Measurements from ENCODE around the gene STK26.
A peak's percentile ranks its signal among the peaks of the same experiment; 100 is the strongest.
"Not testable (repeated sequence)": the region's sequence is repeated elsewhere in the genome, so short reads cannot be mapped to it uniquely, and the experiment has no call there.

The STK26 gene

DNA sequence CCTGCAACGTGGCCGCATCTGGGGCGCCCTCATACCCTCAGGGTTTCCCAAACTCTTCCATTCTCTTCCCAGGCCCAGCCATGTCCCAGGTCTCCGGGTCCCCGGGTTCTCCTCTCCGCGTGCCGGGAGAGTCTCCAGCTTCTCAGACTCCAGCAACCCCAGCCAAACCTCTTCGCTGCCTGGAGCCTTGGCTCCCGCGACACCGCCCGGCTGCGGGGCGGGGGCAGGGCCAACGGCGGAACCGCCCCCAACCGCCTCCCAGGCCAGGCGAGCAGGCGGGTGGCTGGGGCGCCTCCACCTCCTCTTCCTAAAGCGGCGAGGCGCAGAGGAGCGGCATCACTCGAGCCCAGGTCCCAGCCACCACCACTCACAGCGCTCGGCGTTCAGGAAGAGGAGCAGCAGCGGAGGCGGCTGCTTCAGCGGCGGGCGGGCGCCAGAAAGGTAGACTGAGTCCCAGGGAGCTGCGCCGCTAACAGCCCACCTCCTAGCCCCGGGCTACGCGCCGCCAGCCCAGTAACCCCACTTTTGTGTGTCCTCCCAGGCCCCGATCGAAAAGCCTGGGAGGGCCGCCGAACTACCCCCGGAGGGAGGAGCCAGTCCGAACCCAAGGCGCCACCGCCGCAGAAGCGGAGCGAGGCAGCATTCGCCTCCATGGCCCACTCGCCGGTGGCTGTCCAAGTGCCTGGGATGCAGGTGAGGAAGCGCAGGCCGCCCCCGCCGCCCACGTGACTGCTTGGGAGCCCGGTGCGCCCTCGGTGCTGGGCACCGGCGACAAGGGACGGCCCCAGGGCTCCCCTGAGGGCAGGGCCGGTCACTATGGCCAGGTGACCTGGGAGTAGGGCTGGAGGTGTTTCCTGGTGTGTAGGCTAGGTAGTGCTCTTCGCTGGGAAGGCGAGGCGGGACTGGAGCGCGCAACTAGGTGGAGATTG, at the start of gene STK26:
TSS of gene STK26 (plus strand) at position 336 of the 929 bp plus-strand sequence. CDS start at position 652, 316 bp downstream.
- peaks cover 15% of the 10 kb centered on the region for H3K36me3 Mint-ChIP-seq

DNA sequence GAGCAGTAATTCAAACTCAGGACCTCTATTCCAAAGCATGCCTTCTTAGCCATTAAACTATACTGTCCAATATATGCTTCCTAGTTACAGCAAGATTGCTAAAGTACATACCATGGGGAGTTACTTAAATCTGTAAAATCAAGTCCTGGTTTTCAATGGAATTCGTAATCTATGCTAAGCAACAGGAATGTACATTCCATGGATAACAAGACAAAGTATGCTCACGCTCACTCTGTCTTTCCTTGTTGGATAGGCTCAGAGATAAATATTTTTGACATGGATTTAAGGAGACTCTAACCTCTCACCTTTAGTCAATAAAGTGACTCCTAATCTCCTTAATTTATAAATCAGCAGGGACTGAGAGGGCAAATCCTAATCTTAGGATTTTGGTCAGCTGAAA, 47.3 kb upstream of the STK26 start:
- Mint-ChIP-seq H3K36me3 (no peaks in the 10 kb centered on the region), H3K4me1 (no peaks in the 10 kb centered on the region), H3K9me3 (no peaks in the 10 kb centered on the region), H3K4me3 (no peak overlapping the region), H3K27ac (no peak overlapping the region)
- ATAC-seq (no peak), DNase-seq (ENCODE audit: low spot score in 2 of 2) (no peak)

More for the DNA sequence above, at the start of gene STK26:
- Mint-ChIP-seq H3K27ac (peak within 1 kb of the TSS; percentile 92), H3K4me3 (peak within 1 kb of the TSS; percentile 82), H3K9me3 (no peaks in the 10 kb centered on the region), H3K4me1 (peaks cover 24% of the 10 kb centered on the region)
- ATAC-seq (peak; percentile 91), DNase-seq (ENCODE audit: low spot score in 2 of 2) (peak; percentile 56 to 77)

DNA sequence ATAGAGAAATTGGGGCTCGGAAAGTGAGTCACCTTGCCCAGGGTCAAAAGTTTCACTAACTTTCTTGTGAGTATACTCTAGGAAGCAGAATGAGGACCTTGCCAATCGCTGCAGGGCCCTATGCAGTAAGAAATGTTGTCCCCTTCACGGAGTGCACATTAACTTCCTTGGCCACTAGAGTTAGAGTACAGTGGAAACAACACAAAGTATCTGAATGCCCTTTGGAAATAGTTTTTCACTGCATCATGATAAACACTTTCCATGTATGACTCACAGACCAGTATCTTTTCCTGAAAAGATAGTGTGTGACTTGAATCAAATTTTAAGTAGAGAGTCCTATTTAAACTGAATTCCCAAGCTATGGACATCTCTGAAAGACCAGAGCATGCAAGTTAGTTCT, 45.5 kb upstream of the STK26 start:
- Mint-ChIP-seq H3K9me3 (no peaks in the 10 kb centered on the region), H3K36me3 (no peaks in the 10 kb centered on the region), H3K27ac (no peak overlapping the region), H3K4me3 (no peak overlapping the region), H3K4me1 (no peaks in the 10 kb centered on the region)
- ATAC-seq = no peak
- no peak for DNase-seq (ENCODE audit: low spot score in 2 of 2)

DNA sequence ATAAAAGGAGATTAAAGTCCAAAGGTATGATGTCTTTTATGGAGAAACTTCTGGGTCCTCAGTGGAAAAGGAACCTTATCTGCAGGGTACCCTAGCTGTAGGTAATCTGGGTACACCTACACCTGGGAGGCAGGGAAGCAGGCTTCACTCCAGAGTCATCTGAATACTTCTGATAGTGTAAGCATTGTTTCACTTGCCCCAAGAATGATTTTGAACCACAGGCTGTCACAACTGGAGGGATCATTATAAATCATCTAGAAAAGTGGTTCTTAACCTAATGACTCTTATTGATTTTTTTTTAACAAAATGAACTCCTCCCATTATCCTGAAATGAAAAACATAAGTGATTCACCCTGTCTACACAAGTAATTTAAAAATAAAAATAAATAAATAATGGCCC, 44.0 kb upstream of the STK26 start:
- no peaks in the 10 kb centered on the region for H3K4me1 Mint-ChIP-seq
- H3K27ac Mint-ChIP-seq = no peak overlapping the region
- H3K9me3 Mint-ChIP-seq = no peaks in the 10 kb centered on the region
- no peaks in the 10 kb centered on the region for H3K36me3 Mint-ChIP-seq
- no peak for ATAC-seq
- no peak overlapping the region for H3K4me3 Mint-ChIP-seq
- DNase-seq (ENCODE audit: low spot score in 2 of 2) = no peak

DNA sequence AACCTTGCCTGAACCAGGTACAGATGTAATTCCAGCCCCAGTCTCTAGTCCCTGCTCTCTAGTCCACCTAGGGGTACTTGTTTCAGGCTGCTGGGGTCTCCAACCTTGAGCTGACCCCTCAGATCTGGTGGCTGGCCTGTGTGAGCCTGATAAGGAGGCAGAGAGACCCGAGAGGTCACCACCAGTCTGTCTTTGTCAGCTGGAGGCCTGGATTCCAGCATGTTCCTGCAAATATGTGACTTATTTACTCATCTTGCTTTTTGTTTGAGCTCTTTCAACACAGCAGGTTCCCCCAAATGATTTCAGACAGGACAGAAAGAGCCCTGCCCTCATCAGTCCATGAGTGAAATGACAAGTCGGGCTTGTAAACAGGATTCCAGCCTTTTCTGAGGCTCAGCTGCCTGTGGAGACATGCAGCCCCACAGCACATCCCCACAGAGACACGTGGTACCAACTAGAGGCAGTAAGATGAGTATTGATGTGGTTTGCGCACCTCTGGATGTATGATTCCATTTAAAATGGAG, 37.5 kb upstream of the STK26 start:
- DNase-seq (ENCODE audit: low spot score in 2 of 2) (no peak), ATAC-seq (no peak)
- H3K36me3 Mint-ChIP-seq = no peaks in the 10 kb centered on the region
- peaks cover 26% of the 10 kb centered on the region for H3K4me1 Mint-ChIP-seq
- H3K4me3 Mint-ChIP-seq = no peak overlapping the region
- no peak overlapping the region for H3K27ac Mint-ChIP-seq
- H3K9me3 Mint-ChIP-seq = no peaks in the 10 kb centered on the region

- peak overlapping the region; percentile 40 for H3K4me3 Mint-ChIP-seq
- H3K27ac Mint-ChIP-seq = peak overlapping the region; percentile 80
- DNase-seq (ENCODE audit: low spot score in 2 of 2) (no peak), ATAC-seq (peak; percentile 81)
- H3K4me1 Mint-ChIP-seq = peaks cover 30% of the 10 kb centered on the region
- peaks cover 3% of the 10 kb centered on the region for H3K9me3 Mint-ChIP-seq
- H3K36me3 Mint-ChIP-seq = no peaks in the 10 kb centered on the region
Measured at GRCh38 chrX:131987252-131987651, 35.9 kb upstream of the STK26 start.

- ATAC-seq (no peak), DNase-seq (ENCODE audit: low spot score in 2 of 2) (no peak)
- Mint-ChIP-seq H3K4me3 (no peak overlapping the region), H3K27ac (no peak overlapping the region), H3K9me3 (peaks cover 3% of the 10 kb centered on the region), H3K36me3 (no peaks in the 10 kb centered on the region), H3K4me1 (peaks cover 33% of the 10 kb centered on the region)
Measured at GRCh38 chrX:131988236-131988635, 34.9 kb upstream of the STK26 start.

DNA sequence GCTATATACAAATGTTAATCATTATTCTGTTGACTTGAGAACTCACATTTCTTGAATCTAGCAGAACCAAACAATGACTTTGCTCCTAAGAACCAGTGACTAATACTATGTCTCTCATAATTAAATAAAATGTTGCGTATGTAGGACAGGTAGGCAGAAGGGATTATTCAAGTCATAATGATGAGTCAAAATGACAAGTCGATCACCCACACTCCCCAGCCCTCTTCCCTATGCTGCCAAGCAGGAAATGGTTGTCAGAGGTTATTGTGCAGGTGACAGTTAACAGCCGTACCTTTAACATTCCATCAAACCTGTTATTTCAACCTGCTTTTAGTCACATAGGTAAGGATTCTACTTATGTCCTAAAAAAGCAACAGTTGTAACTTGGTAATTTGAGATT, 22.0 kb upstream of the STK26 start:
- no peaks in the 10 kb centered on the region for H3K36me3 Mint-ChIP-seq
- no peak for DNase-seq (ENCODE audit: low spot score in 2 of 2)
- peaks cover 23% of the 10 kb centered on the region for H3K4me1 Mint-ChIP-seq
- no peak overlapping the region for H3K27ac Mint-ChIP-seq
- ATAC-seq = peak; percentile 91
- no peak overlapping the region for H3K4me3 Mint-ChIP-seq
- H3K9me3 Mint-ChIP-seq = no peaks in the 10 kb centered on the region

DNA sequence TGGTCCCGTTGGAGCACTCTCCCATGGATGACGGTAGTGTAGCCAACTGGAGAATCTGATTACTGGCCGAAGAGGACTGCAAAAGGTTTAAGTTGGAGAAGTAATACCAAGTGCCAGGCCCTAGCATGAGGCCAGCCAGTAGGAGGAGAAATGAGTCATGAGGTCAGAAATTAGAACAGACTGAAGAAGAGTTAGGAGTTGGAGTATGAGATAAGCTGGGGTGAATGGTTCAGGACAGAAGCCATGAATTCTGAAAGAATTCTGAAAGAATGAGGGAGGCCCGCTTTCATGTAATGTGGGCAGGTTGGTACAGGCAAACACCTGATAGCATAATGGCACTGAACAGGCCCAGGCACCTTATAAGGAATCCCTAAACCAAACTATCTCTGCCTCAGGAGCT, 18.4 kb upstream of the STK26 start:
- no peaks in the 10 kb centered on the region for H3K9me3 Mint-ChIP-seq
- H3K4me3 Mint-ChIP-seq = no peak overlapping the region
- peaks cover 28% of the 10 kb centered on the region for H3K4me1 Mint-ChIP-seq
- DNase-seq (ENCODE audit: low spot score in 2 of 2) (no peak), ATAC-seq (peak; percentile 55)
- H3K36me3 Mint-ChIP-seq = no peaks in the 10 kb centered on the region
- H3K27ac Mint-ChIP-seq = no peak overlapping the region

- Mint-ChIP-seq H3K4me1 (peaks cover 10% of the 10 kb centered on the region), H3K36me3 (no peaks in the 10 kb centered on the region), H3K9me3 (no peaks in the 10 kb centered on the region), H3K27ac (no peak overlapping the region), H3K4me3 (no peak overlapping the region)
- DNase-seq (ENCODE audit: low spot score in 2 of 2) (no peak), ATAC-seq (no peak)
Measured at GRCh38 chrX:132009350-132009749, 13.8 kb upstream of the STK26 start.

- not testable (repeated sequence) for ATAC-seq; DNase-seq (ENCODE audit: low spot score in 2 of 2); H3K9me3 Mint-ChIP-seq; H3K27ac Mint-ChIP-seq; H3K4me3 Mint-ChIP-seq; H3K36me3 Mint-ChIP-seq; H3K4me1 Mint-ChIP-seq
Measured at GRCh38 chrX:132010213-132010612, 12.9 kb upstream of the STK26 start.

DNA sequence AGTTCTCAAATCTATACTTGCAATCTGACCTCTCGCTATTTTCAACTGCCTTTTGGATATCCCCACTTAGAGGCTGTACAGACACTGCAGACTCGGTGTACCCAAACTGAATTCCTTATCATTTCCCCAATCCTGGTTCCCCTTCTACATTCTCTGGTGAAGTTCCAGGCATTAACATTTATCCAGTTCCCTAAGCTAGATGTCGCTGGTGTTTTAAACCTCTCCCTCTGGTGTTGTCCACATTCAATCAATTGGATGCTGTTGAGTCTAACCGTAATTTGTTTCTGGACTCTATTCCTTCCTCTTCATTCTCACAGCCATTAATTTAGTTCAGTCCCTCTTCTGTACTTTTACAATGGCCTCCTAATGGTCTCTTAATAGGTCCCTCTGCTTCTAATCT, 7.2 kb upstream of the STK26 start:
- Mint-ChIP-seq H3K4me3 (no peak overlapping the region), H3K36me3 (no peaks in the 10 kb centered on the region), H3K4me1 (no peaks in the 10 kb centered on the region), H3K27ac (no peak overlapping the region), H3K9me3 (no peaks in the 10 kb centered on the region)
- DNase-seq (ENCODE audit: low spot score in 2 of 2) (no peak), ATAC-seq (no peak)

- DNase-seq (ENCODE audit: low spot score in 2 of 2) (no peak), ATAC-seq (no peak)
- no peak overlapping the region for H3K4me3 Mint-ChIP-seq
- peak overlapping the region; percentile 45 for H3K27ac Mint-ChIP-seq
- H3K36me3 Mint-ChIP-seq = no peaks in the 10 kb centered on the region
- H3K9me3 Mint-ChIP-seq = no peaks in the 10 kb centered on the region
- H3K4me1 Mint-ChIP-seq = peaks cover 6% of the 10 kb centered on the region
Measured at GRCh38 chrX:132016628-132017430, 6.3 kb upstream of the STK26 start.

DNA sequence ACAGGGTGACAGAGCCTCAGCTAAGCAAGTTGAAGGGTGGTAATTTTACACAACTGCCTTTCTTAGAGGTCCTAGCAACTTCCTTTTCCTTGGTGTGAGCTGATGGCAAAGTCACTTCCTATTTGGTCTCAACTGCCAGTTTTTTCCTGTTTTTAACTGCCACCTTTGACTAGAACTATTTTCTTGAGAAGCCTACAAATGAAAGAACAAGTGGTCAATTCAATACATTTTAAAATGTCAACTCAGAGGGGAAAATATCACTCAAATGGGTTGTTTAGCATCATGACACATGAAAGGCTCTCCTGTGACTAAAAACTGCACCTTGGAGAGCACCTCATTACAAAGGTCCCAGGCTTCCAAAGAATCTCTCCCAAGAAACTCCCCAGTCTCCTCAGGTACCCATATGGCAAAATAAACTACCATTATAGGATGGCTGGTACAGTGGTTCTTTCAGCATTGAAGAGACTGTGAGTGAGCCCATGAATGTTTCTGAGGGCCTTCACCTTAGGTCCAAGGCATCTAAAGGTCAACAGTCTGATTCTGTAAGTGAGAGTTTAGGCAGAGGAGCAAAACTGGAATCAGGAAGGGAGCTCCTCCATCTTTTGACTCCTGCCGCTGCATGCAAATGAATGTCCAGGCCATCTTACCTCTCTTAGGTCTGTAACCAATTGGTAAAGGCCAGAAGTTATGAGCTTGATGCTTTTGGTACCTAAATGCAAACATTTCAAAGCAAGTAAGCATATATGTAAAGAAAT, 5.5 kb upstream of the STK26 start:
- H3K4me1 Mint-ChIP-seq = peaks cover 6% of the 10 kb centered on the region
- ATAC-seq (no peak), DNase-seq (ENCODE audit: low spot score in 2 of 2) (no peak)
- no peaks in the 10 kb centered on the region for H3K36me3 Mint-ChIP-seq
- no peak overlapping the region for H3K4me3 Mint-ChIP-seq
- peak overlapping the region; percentile 45 for H3K27ac Mint-ChIP-seq
- no peaks in the 10 kb centered on the region for H3K9me3 Mint-ChIP-seq
